Suprapubic skin (tissue), 4 donors: ENCODE data around the gene BCL11B. TPM values are rescaled to one million over a fixed set of nuclear protein-coding genes. Genes with fewer than 3 reads are reported as not detected.

ENCODE experiments used
- DNase-seq, 2 donors: peaks; one replicate each; pipeline ENCODE4 v3.0.0-alpha.2; 2019; ENCODE audit warnings: low spot score in 2 of 2
- H3K27ac ChIP-seq: fragments of 200-600 bp; sonication (generic); one replicate; pipeline ENCODE4 v1.5.1; 2019
- H3K27me3 ChIP-seq: fragments of 200-600 bp; sonication (generic); one replicate; pipeline ENCODE4 v1.5.1; 2019
- H3K36me3 ChIP-seq: fragments of 200-600 bp; sonication (generic); one replicate; pipeline ENCODE4 v1.5.1; 2019
- H3K4me1 ChIP-seq: fragments of 200-600 bp; sonication (generic); one replicate; pipeline ENCODE4 v1.5.1; 2019
- H3K4me3 ChIP-seq: fragments of 200-600 bp; sonication (generic); one replicate; pipeline ENCODE4 v1.5.1; 2019; ENCODE audit warnings: mild to moderate bottlenecking
- H3K9me3 ChIP-seq: fragments of 200-600 bp; sonication (generic); one replicate; pipeline ENCODE4 v1.5.1; 2019
- EP300 ChIP-seq: sonication (generic); formaldehyde crosslinking; IDR thresholded peaks from one replicate; pipeline ENCODE4 v1.6.1; 2017; ENCODE audit warnings: antibody characterized with exemption
- POLR2A ChIP-seq, 2 donors: fragments of 450-650 bp; IDR thresholded peaks; one replicate each; pipeline ENCODE4 v1.6.1; 2017; ENCODE audit warnings: antibody characterized with exemption in 2 of 2, mild to moderate bottlenecking in 2 of 2, moderate library complexity in 2 of 2
- POLR2AphosphoS5 ChIP-seq, 3 donors: sonication (generic); formaldehyde crosslinking; IDR thresholded peaks; one replicate each; pipeline ENCODE4 v1.6.1; 2017; ENCODE audit warnings: antibody characterized with exemption in 3 of 3
- WGBS: methylation state at CpG from one replicate; pipeline ENCODE4 v1.1.5; 2018; 5-methylcytosine and 5-hydroxymethylcytosine counted together
- total RNA-seq, 4 donors: library from RNA; depleted of rRNA; stranded (reverse); fragments of >200 nt; gene quantifications; one replicate each; pipeline ENCODE4 v1.1.0, GENCODE V29; 2016
- TF ChIP-seq, protein P1 (sequence below), 2 donors: fragments of 200-600 bp in 1 of 2; fragments of 450-650 bp in 1 of 2; sonication (generic) in 1 of 2; IDR thresholded peaks; one replicate each; pipeline ENCODE4 v1.5.1; 2016 to 2019; ENCODE audit warnings: antibody characterized with exemption in 2 of 2, mild to moderate bottlenecking in 1 of 2, moderate library complexity in 1 of 2

Gene BCL11B
- total RNA-seq, 4 donors from 2014 or later, result 35.9 to 53.8 (median 47.5) TPM

- DNase-seq, result no peak
- Histone ChIP-seq H3K36me3 (no peaks in the 10 kb centered on the region), H3K4me3 (no peak overlapping the region), H3K27ac (no peak overlapping the region), H3K27me3 (no peaks in the 10 kb centered on the region), H3K9me3 (no peaks in the 10 kb centered on the region), H3K4me1 (no peaks in the 10 kb centered on the region)
- WGBS, result 100% methylated on average over 1 of the region's 1 CpG
- TF ChIP-seq POLR2AphosphoS5 (IDR thresholded peaks at IDR 0.05) (no peak), POLR2A (IDR thresholded peaks at IDR 0.05) (no peak), EP300 (no peak)
- TF ChIP-seq, protein P1, sequence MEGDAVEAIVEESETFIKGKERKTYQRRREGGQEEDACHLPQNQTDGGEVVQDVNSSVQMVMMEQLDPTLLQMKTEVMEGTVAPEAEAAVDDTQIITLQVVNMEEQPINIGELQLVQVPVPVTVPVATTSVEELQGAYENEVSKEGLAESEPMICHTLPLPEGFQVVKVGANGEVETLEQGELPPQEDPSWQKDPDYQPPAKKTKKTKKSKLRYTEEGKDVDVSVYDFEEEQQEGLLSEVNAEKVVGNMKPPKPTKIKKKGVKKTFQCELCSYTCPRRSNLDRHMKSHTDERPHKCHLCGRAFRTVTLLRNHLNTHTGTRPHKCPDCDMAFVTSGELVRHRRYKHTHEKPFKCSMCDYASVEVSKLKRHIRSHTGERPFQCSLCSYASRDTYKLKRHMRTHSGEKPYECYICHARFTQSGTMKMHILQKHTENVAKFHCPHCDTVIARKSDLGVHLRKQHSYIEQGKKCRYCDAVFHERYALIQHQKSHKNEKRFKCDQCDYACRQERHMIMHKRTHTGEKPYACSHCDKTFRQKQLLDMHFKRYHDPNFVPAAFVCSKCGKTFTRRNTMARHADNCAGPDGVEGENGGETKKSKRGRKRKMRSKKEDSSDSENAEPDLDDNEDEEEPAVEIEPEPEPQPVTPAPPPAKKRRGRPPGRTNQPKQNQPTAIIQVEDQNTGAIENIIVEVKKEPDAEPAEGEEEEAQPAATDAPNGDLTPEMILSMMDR (IDR thresholded peaks at IDR 0.05), result no peak
Measured at GRCh38 chr14:99313234-99313633, 41.2 kb upstream of the BCL11B start.

DNA sequence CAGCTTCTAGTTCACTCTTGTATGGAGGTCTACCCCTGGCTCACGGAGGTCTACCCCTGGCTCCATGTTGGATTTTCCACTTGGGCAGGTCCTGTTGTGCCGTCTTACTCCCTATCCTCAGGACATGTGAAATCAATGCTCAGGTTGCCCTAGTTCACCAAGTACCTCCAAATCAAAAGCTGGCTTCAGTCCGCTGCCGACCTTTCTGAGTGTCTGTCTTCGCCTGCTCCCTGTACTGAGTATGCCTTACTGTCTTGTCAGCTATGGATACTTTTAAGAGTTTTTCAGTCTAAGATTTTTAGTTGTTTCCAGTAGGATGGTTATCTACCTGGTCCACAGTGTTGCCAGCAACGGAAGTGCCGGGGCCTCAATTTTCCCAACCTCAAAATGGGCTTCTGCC lies 40.1 kb upstream of the BCL11B start:
- DNase-seq, result no peak
- Histone ChIP-seq H3K9me3 (no peaks in the 10 kb centered on the region), H3K27me3 (no peaks in the 10 kb centered on the region), H3K36me3 (no peaks in the 10 kb centered on the region), H3K4me3 (no peak overlapping the region), H3K4me1 (no peaks in the 10 kb centered on the region), H3K27ac (no peak overlapping the region)
- TF ChIP-seq POLR2AphosphoS5 (IDR thresholded peaks at IDR 0.05) (no peak), EP300 (no peak), POLR2A (IDR thresholded peaks at IDR 0.05) (no peak)
- TF ChIP-seq, protein P1 (IDR thresholded peaks at IDR 0.05), result no peak
- WGBS, result 96% methylated on average over 7 of the region's 7 CpGs

GRCh38 chr14:99309220-99309766 lies 37.3 kb upstream of the BCL11B start:
- 93% methylated on average over 4 of the region's 4 CpGs for WGBS
- Histone ChIP-seq H3K27ac (no peak overlapping the region), H3K4me1 (no peaks in the 10 kb centered on the region), H3K36me3 (no peaks in the 10 kb centered on the region), H3K9me3 (peaks cover 3% of the 10 kb centered on the region), H3K4me3 (no peak overlapping the region), H3K27me3 (no peaks in the 10 kb centered on the region)
- TF ChIP-seq, protein P1 (IDR thresholded peaks at IDR 0.05), result no peak
- no peak for TF ChIP-seq EP300
- no peak for TF ChIP-seq POLR2AphosphoS5 (IDR thresholded peaks at IDR 0.05)
- no peak for TF ChIP-seq POLR2A (IDR thresholded peaks at IDR 0.05)
- peak in 1 of 2 donors; percentile 8 for DNase-seq

GRCh38 chr14:99304208-99304607 lies 32.2 kb upstream of the BCL11B start:
- no peak overlapping the region for H3K4me3 ChIP-seq
- no peaks in the 10 kb centered on the region for H3K4me1 ChIP-seq
- no peak for DNase-seq
- TF ChIP-seq POLR2AphosphoS5 (IDR thresholded peaks at IDR 0.05), result no peak
- TF ChIP-seq EP300, result no peak
- TF ChIP-seq, protein P1 (IDR thresholded peaks at IDR 0.05), result no peak
- no peaks in the 10 kb centered on the region for H3K27me3 ChIP-seq
- 73% methylated on average over 1 of the region's 1 CpG for WGBS
- no peak overlapping the region for H3K27ac ChIP-seq
- no peaks in the 10 kb centered on the region for H3K36me3 ChIP-seq
- peaks cover 12% of the 10 kb centered on the region for H3K9me3 ChIP-seq

DNA sequence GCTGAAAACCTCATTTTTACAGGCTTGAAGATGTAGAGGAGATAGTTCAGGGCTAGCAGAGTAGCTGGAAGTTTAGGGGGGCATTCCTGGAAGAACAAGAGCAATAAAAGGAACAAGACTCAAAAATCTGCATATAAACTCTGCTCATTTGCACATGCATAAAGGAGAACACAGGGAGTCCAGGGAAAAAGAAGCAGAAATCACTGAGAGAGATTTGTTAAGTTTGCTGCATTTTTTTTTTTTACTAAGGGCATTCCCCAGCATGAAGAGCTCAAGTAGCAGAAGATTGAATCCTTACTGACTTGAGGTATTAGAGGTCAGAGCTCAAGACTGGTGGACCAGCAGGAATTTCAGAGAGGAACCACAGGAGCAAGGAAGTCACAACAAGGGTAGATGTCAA lies 28.2 kb upstream of the BCL11B start:
- Histone ChIP-seq H3K27me3 (no peaks in the 10 kb centered on the region), H3K9me3 (peaks cover 16% of the 10 kb centered on the region), H3K27ac (no peak overlapping the region), H3K4me3 (no peak overlapping the region), H3K4me1 (no peaks in the 10 kb centered on the region), H3K36me3 (no peaks in the 10 kb centered on the region)
- no peak for TF ChIP-seq POLR2A (IDR thresholded peaks at IDR 0.05)
- TF ChIP-seq, protein P1 (IDR thresholded peaks at IDR 0.05), result no peak
- no peak for TF ChIP-seq POLR2AphosphoS5 (IDR thresholded peaks at IDR 0.05)
- TF ChIP-seq EP300, result no peak
- no peak for DNase-seq
